Activated CD4-positive, alpha-beta T cell treated with anti-CD3 and anti-CD28 coated beads, Interleukin-2, amount 10 ng/mL, durations not matched to agents 24 days and 14 days (primary cell): Measurements from ENCODE around the gene TAF5L. TPM values are rescaled to one million over a fixed set of nuclear protein-coding genes. Genes with fewer than 3 reads are reported as not detected.
"Not testable (repeated sequence)": the region's sequence is repeated elsewhere in the genome, so short reads cannot be mapped to it uniquely, and the experiment has no call there.

Experiments
- DNase-seq: peaks from one replicate; pipeline ENCODE4 v3.0.0; 2022
- H3K27ac Mint-ChIP-seq: one replicate; pipeline ENCODE4 v1.8.0; 2022; ENCODE audit warnings: mild to moderate bottlenecking, mixed read lengths
- H3K27me3 Mint-ChIP-seq: one replicate; pipeline ENCODE4 v1.8.0; 2022; ENCODE audit warnings: mixed read lengths
- H3K36me3 Mint-ChIP-seq: one replicate; pipeline ENCODE4 v1.8.0; 2022; ENCODE audit warnings: low read depth, mild to moderate bottlenecking, mixed read lengths
- H3K4me1 Mint-ChIP-seq: one replicate; pipeline ENCODE4 v1.8.0; 2021; ENCODE audit warnings: mixed read lengths
- H3K4me3 Mint-ChIP-seq: one replicate; pipeline ENCODE4 v1.8.0; 2022; ENCODE audit warnings: mild to moderate bottlenecking, moderate library complexity, mixed read lengths
- H3K9me3 Mint-ChIP-seq: one replicate; pipeline ENCODE4 v1.8.0; 2021; ENCODE audit warnings: mixed read lengths
- intact Hi-C: fragments of 100-400 bp; cut with micrococcal nuclease; formaldehyde crosslinking; loops from one replicate; pipeline ENCODE4 v1.15.1; 2023
- total RNA-seq: library from RNA; stranded (reverse); gene quantifications from 2 replicates; pipeline ENCODE4 v1.2.3, GENCODE V29; 2022

Gene TAF5L
- total RNA-seq, 1 donor from 2014 or later, result 29.7 TPM

DNA sequence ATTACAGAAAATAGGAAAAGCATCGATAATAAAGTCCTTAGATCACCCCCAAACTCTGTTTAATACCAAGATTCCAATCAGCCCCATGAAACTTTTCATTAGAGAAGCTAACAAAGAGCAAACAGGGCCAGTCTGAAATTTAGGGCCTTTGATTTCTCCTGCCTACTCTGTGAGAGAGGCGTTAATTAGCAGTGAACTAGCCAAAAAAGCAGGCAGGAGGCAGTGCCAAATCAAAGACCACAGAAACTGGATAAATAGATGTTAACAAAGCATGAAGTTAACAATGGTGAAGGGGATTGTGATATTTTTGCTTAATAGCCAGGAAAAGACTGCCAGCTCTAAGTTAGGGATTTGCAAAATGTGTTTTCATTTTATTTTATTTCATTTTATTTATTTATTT, 11.2 kb downstream of the TAF5L start:
- Mint-ChIP-seq H3K27me3 (no peaks in the 10 kb centered on the region), H3K27ac (no peak overlapping the region), H3K4me3 (no peak overlapping the region), H3K4me1 (peaks cover 15% of the 10 kb centered on the region), H3K36me3 (peaks cover 45% of the 10 kb centered on the region), H3K9me3 (no peaks in the 10 kb centered on the region)
- DNase-seq, result no peak
- intact Hi-C loops, result no loop called here

DNA sequence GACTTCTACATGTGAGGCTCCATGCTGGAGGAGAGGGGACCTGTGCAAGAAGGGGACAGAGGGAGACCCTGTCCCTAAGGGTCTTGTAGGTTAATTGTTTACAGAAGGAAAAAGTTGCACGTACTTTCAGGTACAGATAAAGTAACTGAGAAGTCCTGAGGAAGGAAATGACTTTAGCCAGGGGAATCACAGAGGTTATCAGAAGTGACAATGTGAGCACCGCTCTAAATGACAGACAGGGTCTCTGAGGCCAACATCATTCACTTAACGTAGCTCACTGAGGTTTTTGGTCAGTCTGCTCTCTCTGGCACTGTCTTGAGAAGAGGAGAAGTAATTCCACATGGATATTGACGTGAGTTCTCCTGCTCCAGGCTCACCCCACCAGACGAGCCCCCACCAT, 12.0 kb downstream of the TAF5L start:
- Mint-ChIP-seq H3K36me3 (peaks cover 50% of the 10 kb centered on the region), H3K27me3 (no peaks in the 10 kb centered on the region), H3K9me3 (no peaks in the 10 kb centered on the region), H3K27ac (no peak overlapping the region), H3K4me1 (peaks cover 9% of the 10 kb centered on the region), H3K4me3 (no peak overlapping the region)
- DNase-seq, result no peak
- intact Hi-C loops, result no loop called here

DNA sequence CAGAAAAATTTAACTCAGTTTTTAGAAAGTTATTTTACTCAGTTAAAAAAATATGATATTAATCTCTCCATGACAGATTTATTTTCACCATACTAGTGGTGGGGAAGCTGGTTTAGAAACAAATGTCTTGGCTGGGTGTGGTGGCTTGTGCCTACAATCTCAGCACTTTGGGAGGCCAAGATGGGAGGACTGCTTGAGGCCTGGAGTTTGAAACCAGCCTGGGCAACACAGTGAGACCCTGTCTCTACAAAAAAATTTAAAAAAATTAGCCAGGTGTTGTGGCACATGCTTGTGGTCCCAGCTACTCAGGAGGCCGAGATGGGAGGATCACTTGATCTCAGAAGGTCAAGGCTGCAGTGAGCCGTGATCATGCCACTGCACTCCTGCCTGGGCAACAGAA, 17.3 kb downstream of the TAF5L start:
- no peaks in the 10 kb centered on the region for H3K9me3 Mint-ChIP-seq
- no peak overlapping the region for H3K4me3 Mint-ChIP-seq
- intact Hi-C loops, result no loop called here
- no peak overlapping the region for H3K27ac Mint-ChIP-seq
- peaks cover 4% of the 10 kb centered on the region for H3K4me1 Mint-ChIP-seq
- DNase-seq, result no peak
- H3K27me3 Mint-ChIP-seq, result no peaks in the 10 kb centered on the region
- peaks cover 66% of the 10 kb centered on the region for H3K36me3 Mint-ChIP-seq

GRCh38 chr1:229607370-229607769, 18.6 kb downstream of the TAF5L start:
- peaks cover 62% of the 10 kb centered on the region for H3K36me3 Mint-ChIP-seq
- intact Hi-C loops, result no loop called here
- H3K4me1 Mint-ChIP-seq, result peaks cover 4% of the 10 kb centered on the region
- no peaks in the 10 kb centered on the region for H3K27me3 Mint-ChIP-seq
- H3K4me3 Mint-ChIP-seq, result no peak overlapping the region
- no peaks in the 10 kb centered on the region for H3K9me3 Mint-ChIP-seq
- H3K27ac Mint-ChIP-seq, result no peak overlapping the region
- DNase-seq, result no peak

DNA sequence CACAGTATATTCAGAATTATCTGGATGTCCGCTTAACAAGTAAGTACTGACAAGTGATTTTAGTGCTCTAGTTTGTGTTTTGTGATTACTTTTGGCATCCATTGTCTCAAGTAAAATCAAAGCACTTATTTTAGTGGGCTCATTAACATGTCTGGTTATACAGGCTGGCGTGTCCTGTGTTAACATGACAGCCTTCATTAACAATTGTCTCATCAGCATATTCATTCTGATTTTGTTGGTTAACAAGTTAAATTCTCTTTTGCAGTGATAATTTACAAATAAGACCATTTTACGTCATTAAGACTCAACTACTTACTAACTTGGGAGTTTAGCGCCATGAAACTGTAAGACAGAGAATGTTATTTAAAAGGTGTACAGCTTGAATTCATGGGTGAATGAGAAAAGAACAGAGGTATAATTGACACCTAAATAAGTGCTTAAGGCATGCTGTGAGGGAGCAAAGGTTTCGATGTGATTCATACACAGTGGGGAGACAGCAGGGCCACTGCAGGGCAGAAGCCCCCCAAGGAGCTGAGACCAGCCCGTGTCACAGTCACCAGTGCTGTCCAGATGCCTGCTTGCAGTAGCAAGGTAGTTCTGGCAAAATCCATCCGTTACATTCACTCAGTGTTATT, 22.4 kb downstream of the TAF5L start:
- H3K27me3 Mint-ChIP-seq, result no peaks in the 10 kb centered on the region

GRCh38 chr1:229600229-229600628, 25.7 kb downstream of the TAF5L start:
- peaks cover 12% of the 10 kb centered on the region for H3K4me1 Mint-ChIP-seq
- H3K27me3 Mint-ChIP-seq, result no peaks in the 10 kb centered on the region
- H3K4me3 Mint-ChIP-seq, result no peak overlapping the region
- DNase-seq, result no peak
- intact Hi-C loops, result no loop called here
- H3K9me3 Mint-ChIP-seq, result no peaks in the 10 kb centered on the region
- no peak overlapping the region for H3K27ac Mint-ChIP-seq
- H3K36me3 Mint-ChIP-seq, result peaks cover 52% of the 10 kb centered on the region

More for the DNA sequence above, 22.4 kb downstream of the TAF5L start:
- H3K9me3 Mint-ChIP-seq, result no peaks in the 10 kb centered on the region
- DNase-seq, result no peak
- H3K27ac Mint-ChIP-seq, result no peak overlapping the region
- intact Hi-C loops, result no loop called here
- peaks cover 10% of the 10 kb centered on the region for H3K4me1 Mint-ChIP-seq
- no peak overlapping the region for H3K4me3 Mint-ChIP-seq
- H3K36me3 Mint-ChIP-seq, result peaks cover 55% of the 10 kb centered on the region

DNA sequence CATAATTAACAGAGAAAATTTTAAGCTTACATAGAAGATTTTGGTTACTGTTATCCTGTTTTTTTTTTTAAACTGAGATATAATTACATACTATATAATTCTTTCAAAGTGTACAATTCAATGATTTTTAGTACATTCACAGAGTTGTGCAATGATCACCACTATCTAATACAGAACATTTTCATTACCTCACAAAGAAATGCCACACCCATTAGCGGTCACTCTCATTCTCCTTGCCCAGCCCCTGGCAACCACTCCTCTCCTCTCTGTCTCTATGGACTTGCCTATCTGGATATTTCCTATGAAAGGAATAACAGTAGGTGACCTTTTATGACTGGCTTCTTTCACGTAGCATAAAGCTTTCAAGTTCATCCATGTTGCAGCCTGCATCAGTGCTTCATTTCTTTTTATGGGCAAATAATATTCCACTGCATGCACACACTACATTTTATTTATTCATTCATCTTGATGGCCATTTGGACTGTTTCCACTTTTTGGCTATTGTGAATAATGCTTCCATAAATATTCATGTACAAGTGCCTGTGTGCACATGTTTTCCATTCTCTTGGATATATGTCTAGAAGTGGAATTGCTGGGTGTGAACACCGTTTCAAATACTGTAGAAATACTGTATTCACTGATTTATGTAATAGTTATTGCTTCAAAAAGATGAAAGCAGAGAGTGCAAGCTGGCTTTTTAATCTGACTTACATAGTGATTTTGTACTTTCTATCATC, 26.5 kb downstream of the TAF5L start:
- Mint-ChIP-seq H3K4me1 (peaks cover 12% of the 10 kb centered on the region), H3K9me3 (no peaks in the 10 kb centered on the region), H3K27me3 (no peaks in the 10 kb centered on the region), H3K4me3 (no peak overlapping the region), H3K36me3 (peaks cover 57% of the 10 kb centered on the region), H3K27ac (no peak overlapping the region)
- no peak for DNase-seq
- intact Hi-C loops, result no loop called here

DNA sequence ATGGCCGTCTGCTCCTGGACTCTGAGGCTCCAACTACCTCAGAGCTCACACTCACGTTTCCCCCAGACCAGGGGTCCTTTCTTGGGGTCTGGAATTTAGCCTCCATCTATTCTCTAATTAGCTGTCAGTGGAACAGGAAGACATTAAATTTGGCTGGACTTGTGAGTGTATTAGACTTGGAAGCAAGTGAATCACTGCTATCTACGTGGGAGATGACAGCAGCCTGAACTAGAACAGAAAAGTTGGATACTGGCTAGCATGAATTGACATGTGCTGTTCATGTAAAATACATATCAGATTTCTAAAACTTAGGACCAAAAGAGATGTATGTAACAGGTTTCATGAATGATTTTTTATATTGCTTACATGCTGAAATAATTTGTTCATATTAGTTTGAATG, 28.0 kb downstream of the TAF5L start:
- Mint-ChIP-seq H3K9me3 (no peaks in the 10 kb centered on the region), H3K4me1 (peaks cover 12% of the 10 kb centered on the region), H3K27ac (no peak overlapping the region), H3K36me3 (peaks cover 64% of the 10 kb centered on the region), H3K4me3 (no peak overlapping the region), H3K27me3 (no peaks in the 10 kb centered on the region)
- DNase-seq, result no peak
- intact Hi-C loops, result no loop called here

DNA sequence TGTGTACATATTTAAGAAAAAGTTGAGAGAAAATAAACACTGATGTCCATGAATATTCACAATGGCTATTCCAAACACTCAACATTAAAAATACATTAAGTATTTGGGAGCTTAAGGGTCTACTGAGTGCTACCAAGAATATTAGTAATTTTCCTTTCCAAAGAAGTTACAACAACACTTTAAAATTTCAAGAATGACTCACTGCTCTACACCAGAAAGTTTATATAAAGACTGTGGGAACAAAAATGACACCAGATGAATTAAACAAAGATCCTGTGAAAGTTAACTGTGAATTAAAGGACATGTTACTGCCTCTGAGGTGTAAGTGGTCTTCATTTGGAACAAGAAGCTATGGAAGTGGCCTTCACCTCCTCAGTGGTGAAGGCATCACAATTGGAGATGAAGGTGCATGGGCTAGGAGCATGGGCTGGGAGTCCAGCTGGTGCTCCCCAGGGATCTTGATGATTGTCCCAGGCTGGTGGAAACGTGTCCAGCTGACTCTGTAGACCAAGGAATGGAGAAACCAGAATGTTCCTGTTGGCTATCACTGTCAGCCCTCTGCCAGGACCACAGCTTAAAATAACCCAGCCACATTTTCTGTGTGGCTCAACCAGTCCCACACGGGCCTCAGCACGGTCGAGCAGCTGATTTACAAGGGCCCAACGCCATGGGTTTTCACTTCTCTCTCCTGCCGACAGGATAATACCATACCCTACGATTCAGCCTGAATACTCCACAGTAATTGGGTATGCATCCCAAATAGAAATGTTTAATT, 28.8 kb downstream of the TAF5L start:
- peaks cover 12% of the 10 kb centered on the region for H3K4me1 Mint-ChIP-seq
- H3K9me3 Mint-ChIP-seq, result no peaks in the 10 kb centered on the region
- intact Hi-C loops, result no loop called here
- no peak for DNase-seq
- no peaks in the 10 kb centered on the region for H3K27me3 Mint-ChIP-seq
- peaks cover 60% of the 10 kb centered on the region for H3K36me3 Mint-ChIP-seq
- H3K27ac Mint-ChIP-seq, result peak overlapping the region; percentile 53
- no peak overlapping the region for H3K4me3 Mint-ChIP-seq

- intact Hi-C loops, H3K4me1 Mint-ChIP-seq, H3K4me3 Mint-ChIP-seq, H3K9me3 Mint-ChIP-seq, H3K27me3 Mint-ChIP-seq, H3K27ac Mint-ChIP-seq, DNase-seq: not testable (repeated sequence)
- peaks cover 49% of the 10 kb centered on the region for H3K36me3 Mint-ChIP-seq
Observed at GRCh38 chr1:229595876-229596275, 30.0 kb downstream of the TAF5L start.

DNA sequence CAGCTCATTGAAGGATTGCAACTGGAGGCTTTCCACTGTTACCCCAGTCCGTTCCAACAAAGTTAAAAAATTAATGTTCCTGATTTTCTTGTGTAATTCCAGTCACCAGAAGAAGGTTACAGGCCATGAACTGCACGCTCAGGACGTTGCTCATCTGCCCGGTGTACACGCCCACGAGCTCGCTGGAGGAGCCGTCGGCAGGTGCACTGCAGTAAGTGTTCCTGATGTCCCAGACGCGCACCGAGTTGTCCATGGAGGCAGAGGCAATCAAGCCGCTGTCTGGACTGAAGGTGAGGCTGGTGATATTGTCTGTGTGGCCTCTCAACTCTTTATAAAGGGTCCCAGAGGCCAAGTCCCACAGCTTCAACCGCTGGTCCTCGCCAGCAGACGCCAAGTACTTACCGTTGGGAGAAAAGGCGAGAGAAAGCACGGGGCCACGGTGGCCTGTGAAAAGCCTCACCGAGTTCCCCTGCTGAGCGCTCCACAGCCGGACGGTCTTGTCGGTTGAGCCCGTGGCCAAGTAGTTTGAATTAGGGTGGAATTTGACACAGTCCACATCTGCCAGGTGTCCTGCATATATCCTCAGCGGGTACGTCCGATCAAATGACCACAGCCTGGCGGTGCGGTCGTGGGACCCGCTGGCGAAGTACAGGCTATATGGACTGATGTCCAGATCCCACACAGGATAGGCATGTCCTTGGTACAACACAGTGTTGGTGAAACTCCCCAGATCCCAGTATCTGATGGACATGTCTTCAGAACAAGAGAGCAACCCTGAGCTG, 31.5 kb downstream of the TAF5L start:
- Mint-ChIP-seq H3K9me3 (no peaks in the 10 kb centered on the region), H3K4me1 (peaks cover 6% of the 10 kb centered on the region), H3K36me3 (peaks cover 42% of the 10 kb centered on the region), H3K27ac (no peak overlapping the region), H3K4me3 (no peak overlapping the region), H3K27me3 (no peaks in the 10 kb centered on the region)
- intact Hi-C loops, result no loop called here
- no peak for DNase-seq

DNA sequence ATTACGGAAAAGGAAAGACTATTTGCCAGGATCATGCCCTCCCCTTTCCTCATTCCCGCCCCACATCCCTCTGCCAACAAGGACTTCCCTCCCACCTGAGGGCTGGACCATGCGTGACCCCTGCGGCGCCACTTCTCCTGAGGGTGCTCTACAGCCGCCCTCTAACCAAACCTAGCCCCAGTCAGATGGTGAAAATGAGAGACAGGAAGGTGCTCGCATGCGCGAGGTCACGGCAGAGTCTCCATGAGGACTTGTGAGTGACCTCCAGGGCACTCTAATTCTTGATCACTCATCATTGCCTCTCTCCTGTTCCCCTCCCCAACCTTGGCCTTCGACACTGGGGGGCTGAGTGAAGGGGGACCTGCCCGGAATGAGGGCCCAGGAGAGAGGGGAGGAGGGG, 32.1 kb downstream of the TAF5L start:
- Mint-ChIP-seq H3K27ac (no peak overlapping the region), H3K36me3 (peaks cover 38% of the 10 kb centered on the region), H3K9me3 (no peaks in the 10 kb centered on the region), H3K4me1 (peaks cover 6% of the 10 kb centered on the region), H3K4me3 (no peak overlapping the region), H3K27me3 (no peaks in the 10 kb centered on the region)
- DNase-seq, result no peak
- intact Hi-C loops, result no loop called here

GRCh38 chr1:229590119-229590518, 35.8 kb downstream of the TAF5L start:
- Mint-ChIP-seq H3K27me3 (no peaks in the 10 kb centered on the region), H3K4me3 (no peak overlapping the region), H3K9me3 (no peaks in the 10 kb centered on the region), H3K36me3 (peaks cover 22% of the 10 kb centered on the region), H3K4me1 (peaks cover 5% of the 10 kb centered on the region), H3K27ac (no peak overlapping the region)
- DNase-seq, result no peak
- intact Hi-C loops, result no loop called here

- H3K36me3 Mint-ChIP-seq, result no peaks in the 10 kb centered on the region
- H3K27me3 Mint-ChIP-seq, result peaks cover 3% of the 10 kb centered on the region
- H3K4me1 Mint-ChIP-seq, result peaks cover 5% of the 10 kb centered on the region
- H3K9me3 Mint-ChIP-seq, result no peaks in the 10 kb centered on the region
- no peak overlapping the region for H3K27ac Mint-ChIP-seq
- intact Hi-C loops, result no loop called here
- no peak for DNase-seq
- no peak overlapping the region for H3K4me3 Mint-ChIP-seq
Observed at GRCh38 chr1:229585338-229585737, 40.6 kb downstream of the TAF5L start.
